GM13977 (cell line): Measurements from ENCODE around the gene CEP20.

Experiments used
- DNase-seq: peaks from one replicate; pipeline ENCODE4 v3.0.0; 2012; ENCODE audit warnings: low spot score
- CTCF ChIP-seq: IDR thresholded peaks from 2 replicates; pipeline ENCODE4 v1.5.1; 2012; ENCODE audit warnings: mild to moderate bottlenecking, control low read depth; ENCODE audit not compliant: insufficient read depth; ENCODE audit errors: extremely low read depth, missing control alignments
- in situ Hi-C: fragments of 300-500 bp; cut with MboI; formaldehyde crosslinking; loops from one replicate; pipeline ENCODE4 v1.12.0; 2022; ENCODE audit warnings: low sequenced_read_pairs, low pct_unique_long_range_greater_than_20kb, mixed read lengths, inconsistent platforms; ENCODE audit not compliant: unreplicated experiment

CEP20 gene

GRCh38 chr16:15879255-15879811 lies 9.1 kb downstream of the CEP20 start:
- DNase-seq = no peak
- no peak for TF ChIP-seq CTCF
- in situ Hi-C loops = loop anchor here (25.0 kb wide), 1 partner anchor 133 kb away; no protein-coding TSS in a partner anchor

DNA sequence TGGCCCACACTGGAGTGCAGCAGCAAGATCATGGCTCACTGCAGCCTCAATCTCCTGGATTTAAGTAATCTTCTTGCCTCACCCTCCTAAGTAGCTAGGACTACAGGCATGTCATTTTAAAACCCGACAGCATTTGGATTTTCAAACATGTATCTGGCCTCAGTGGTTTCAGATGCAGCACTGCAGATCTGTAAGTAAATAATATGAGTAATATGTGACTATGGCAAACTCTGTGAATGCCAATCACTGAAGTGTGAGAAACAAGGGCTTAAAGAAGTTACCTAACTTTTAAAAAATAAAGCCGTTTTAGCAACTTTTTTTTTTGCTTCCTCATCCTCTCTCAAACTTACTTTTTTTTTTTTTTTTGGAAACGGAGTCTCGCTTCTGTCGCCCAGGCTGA lies 11.9 kb downstream of the CEP20 start:
- no peak for DNase-seq
- in situ Hi-C loops = loop anchor here (25.0 kb wide), 1 partner anchor 136 kb away; no protein-coding TSS in a partner anchor
- no peak for TF ChIP-seq CTCF

GRCh38 chr16:15874745-15875314 lies 13.6 kb downstream of the CEP20 start:
- in situ Hi-C loops = loop anchor here (25.0 kb wide), 1 partner anchor 137 kb away; no protein-coding TSS in a partner anchor
- no peak for DNase-seq
- peak; percentile 53 for TF ChIP-seq CTCF

DNA sequence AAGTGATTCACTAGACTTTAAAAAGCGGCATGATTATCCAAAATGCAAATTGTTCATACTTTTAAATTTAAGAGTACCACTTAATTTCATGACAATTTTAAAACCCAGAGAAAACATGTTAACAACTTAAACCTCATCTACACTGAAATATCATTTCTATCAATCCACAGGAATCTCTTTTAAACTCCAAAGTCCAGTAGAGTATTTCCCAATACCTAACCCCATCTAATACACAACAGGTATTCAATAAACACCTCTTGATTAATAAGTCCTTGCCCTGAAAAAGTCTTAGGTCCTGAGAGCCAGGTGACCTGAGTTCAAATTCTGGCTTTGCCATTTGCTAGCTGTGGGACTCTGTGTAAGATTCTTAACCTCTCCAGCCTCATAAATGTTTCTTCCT lies 14.7 kb downstream of the CEP20 start:
- in situ Hi-C loops = no loop called here
- DNase-seq = no peak
- no peak for TF ChIP-seq CTCF

- no peak for TF ChIP-seq CTCF
- no peak for DNase-seq
- in situ Hi-C loops = no loop called here
These were observed 15.1 kb downstream of the CEP20 start for GRCh38 chr16:15873301-15873700.

DNA sequence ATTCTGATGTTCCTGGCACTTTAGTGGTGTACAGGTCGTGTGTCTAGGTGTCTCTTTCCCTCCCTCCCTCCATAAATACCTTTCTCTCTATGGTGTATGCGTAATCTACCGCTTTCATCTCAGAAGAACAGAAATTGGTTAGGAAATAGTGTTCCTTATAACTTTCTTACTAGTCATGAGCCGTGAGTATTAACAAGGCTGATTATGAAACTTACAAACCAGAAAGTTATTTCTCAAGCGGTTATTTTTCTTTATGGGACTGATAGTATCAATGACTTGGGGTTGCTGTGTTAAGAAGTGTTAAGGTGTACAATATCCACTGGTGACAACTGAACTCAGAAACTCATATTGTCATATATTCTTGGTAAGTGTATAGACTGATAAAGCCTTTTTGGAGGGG lies 18.4 kb downstream of the CEP20 start:
- no peak for DNase-seq
- no peak for TF ChIP-seq CTCF
- in situ Hi-C loops = no loop called here
